Measurements from ENCODE around the gene IGSF9.

Gene IGSF9

GRCh38 chr1:159945483-159946241 is at the start of gene IGSF9:
Gene IGSF9 (minus strand): TSS chr1:159945613. CDS start chr1:159943454, 2,159 bp downstream.
- DNase-seq = no peak

- no peak for DNase-seq
Measured at GRCh38 chr1:159994896-159995295, 49.5 kb upstream of the IGSF9 start.

GRCh38 chr1:159993911-159994310 is 48.5 kb upstream of the IGSF9 start:
- no peak for DNase-seq

- no peak for DNase-seq
Measured at GRCh38 chr1:159992161-159992560, 46.7 kb upstream of the IGSF9 start.

- DNase-seq = peak; percentile 75
Measured at GRCh38 chr1:159991513-159991912, 46.1 kb upstream of the IGSF9 start.

DNA sequence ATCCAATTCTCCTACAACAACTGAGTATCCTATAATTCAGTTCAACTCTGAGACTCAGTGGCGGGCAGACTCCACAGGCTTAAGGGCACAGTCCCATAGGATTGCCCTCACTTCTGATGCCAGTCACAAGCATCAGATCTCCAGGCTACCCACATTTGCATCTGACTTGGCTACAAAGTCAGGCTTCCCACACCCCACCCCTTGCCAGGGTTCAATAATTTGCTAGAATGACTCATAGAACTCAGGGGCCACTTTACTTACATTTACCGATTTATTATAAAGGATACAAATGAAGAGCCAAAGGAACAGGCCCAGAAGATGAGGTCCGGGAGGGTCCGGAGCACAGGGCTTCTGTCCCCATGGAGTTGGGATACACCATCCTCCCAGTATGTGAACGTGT is 44.6 kb upstream of the IGSF9 start:
- no peak for DNase-seq

GRCh38 chr1:159989581-159989980 is 44.2 kb upstream of the IGSF9 start:
- no peak for DNase-seq

DNA sequence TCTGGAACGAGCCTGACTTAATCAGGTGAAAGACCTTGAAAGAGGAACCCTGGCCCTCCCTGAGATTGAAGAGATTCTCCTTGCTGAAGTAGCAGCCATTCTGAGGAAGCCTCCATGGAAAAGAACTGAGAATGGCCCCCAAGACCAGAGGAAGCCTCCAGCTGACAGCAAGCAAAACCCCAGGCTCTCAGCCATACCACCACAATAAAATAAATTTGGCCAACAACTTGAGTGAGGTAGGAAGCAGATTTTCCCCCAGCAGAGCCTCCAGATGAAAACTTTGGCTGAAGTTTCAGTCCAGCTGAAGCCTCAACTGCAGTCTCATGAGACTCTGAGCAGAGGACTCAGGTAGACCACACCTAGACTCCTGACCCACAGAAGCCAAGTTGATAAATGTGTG is 42.6 kb upstream of the IGSF9 start:
- no peak for DNase-seq

- no peak for DNase-seq
Measured at GRCh38 chr1:159987186-159987585, 41.8 kb upstream of the IGSF9 start.

GRCh38 chr1:159986531-159986930 is 41.1 kb upstream of the IGSF9 start:
- no peak for DNase-seq

DNA sequence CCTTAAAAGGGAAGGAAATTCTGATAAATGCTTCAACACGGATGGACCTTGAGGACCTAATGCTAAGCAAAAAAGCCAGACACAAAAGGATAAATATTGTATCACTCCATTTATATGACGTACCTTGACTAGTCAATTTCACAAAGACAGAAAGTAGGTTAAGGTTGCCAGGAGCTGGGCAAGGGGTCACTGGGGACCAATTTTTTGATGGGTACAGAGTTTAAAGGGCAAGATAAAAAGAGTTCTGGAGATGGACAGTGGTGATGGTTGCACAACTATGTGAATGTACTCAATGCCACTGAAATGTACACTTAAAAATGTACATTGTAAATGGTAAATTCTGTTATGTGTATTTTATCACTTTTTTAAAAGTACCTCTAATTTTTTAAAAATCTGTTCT is 40.7 kb upstream of the IGSF9 start:
- no peak for DNase-seq

DNA sequence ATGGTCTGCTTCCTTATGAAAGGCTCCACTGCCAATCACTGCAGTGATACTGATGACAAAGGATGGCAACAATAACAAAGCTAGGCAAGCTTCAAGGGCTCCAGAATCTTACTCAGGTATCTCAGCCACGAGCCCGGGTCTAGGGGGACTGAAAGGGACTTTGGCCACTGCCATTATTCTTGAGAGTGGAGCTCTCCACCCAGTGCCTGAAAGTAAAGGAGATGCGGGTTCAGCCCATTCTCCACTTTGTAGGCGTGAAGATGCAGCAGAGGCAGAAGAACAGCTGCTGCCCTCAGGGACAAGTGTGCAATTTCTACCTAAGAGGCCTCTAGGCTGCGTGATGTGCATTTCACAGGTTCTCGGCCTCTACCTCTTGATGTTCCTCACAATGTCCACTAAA is 40.1 kb upstream of the IGSF9 start:
- DNase-seq = no peak

DNA sequence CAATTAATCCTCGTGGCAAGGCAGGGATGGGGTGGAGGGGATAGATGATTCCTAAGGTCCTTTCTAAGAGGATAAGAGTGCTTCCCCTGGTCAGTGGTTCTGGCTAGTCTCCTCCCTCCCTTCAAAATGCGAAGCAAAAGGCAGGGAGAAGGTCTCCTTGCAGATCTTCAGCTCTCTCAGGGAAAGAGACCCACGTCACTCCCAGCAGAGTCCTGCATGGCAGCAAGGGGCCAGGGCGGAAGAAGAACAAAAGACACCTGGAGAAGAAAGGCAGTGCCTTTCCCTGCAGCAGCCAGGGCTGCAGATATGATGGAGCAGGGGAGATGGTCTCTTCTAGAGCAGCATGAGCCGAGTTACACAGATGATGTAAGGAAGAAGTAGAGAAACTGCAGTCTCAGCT is 38.3 kb upstream of the IGSF9 start:
- no peak for DNase-seq

- DNase-seq = no peak
Measured at GRCh38 chr1:159982280-159982679, 36.9 kb upstream of the IGSF9 start.

- DNase-seq = no peak
Measured at GRCh38 chr1:159981351-159982055, 36.1 kb upstream of the IGSF9 start.

DNA sequence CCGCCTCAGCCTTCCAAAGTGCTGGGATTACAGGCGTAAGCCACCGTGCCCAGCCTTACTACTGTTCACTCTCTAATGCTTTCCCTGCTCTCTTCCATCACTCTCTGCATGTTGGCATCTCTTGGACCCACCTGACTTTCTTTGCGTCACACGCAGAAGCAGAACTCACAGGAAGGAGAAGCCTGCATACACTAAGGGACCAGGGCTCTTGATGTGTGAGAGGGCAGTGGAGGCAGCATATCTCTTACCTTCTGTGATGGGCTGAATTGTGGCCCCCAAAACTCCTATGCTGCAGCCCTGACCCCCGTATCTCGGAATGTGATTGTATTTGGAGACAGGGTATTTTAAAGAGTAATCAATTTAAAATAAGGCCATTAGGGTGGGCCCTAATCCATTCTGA is 35.4 kb upstream of the IGSF9 start:
- no peak for DNase-seq

- no peak for DNase-seq
Measured at GRCh38 chr1:159980076-159980475, 34.7 kb upstream of the IGSF9 start.

- no peak for DNase-seq
Measured at GRCh38 chr1:159979257-159979656, 33.8 kb upstream of the IGSF9 start.

GRCh38 chr1:159978107-159978398 is 32.6 kb upstream of the IGSF9 start:
- no peak for DNase-seq

DNA sequence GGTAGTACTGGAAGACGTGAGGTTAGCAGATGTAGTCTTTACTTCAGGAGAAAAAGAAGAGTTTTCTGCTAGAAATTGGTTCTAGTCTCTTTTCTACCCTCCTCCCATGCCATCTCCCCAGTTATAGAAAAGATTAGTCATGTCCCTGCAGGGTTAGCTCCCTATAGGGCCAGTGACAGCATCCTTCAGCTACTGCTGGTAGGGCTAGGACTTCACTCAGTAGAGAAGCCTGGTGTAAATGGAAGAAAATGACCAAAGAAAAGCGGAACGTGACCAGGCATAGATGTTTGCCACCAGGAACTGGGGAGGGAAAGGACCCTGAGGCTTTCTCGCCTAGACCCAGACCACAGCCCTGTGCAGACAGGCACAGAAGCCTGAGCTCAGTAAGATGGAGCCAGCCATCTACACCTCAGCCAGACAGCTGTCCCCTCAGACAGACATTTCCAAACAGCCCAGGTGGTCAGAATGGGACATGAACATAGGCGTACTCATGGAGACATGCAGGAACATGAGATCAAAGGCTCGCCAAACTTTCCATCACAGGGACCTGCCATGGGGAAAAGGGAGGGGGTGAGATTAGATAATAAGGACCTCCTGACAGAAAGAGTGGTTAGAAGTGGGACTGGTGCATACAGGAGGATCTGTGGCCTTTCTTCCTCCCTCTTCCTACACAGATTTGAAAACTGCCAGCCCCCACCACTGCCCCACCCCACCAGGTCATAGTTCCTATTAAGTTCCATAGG is 32.1 kb upstream of the IGSF9 start:
- DNase-seq = no peak

DNA sequence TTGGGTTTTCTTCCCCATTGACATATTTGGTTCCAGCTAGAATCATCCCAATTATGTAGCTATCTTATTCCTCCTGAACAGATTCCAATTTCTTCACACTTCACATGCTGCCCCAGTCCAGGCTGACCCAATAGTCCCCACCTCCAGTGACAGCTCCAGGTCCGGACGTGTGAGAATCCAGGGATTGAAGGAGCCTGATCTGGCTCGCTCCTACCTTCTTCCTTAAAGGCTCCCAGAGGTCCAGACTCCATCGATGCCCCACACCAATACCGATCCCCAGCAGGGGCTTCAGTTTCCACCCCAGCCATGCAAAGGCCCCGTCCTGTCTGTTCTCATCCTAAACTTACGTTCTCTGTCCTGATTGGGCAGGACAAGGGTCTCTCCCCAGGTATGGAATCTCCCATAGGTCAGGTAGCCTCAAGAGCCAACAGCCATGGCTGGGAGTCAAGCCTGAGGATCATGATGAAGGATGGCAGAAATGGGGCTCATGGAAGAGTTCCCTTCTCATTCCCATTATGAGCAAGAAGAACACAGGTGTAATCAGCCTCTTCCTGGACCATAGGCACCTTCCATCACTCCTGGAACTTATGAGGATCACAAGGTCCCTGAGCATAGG is 29.0 kb upstream of the IGSF9 start:
- DNase-seq = no peak

- DNase-seq = no peak
Measured at GRCh38 chr1:159973350-159973940, 28.0 kb upstream of the IGSF9 start.

Measured in MV-4-11 (cell line).